Mesodermal cell (in vitro differentiated cells): Measurements from ENCODE around the gene MSI2.

Experiments used
- H3K27ac ChIP-seq: 2 replicates; pipeline ENCODE4 v1.7.0; 2013; ENCODE audit warnings: mild to moderate bottlenecking, low read depth, low read length, moderate library complexity; ENCODE audit not compliant: severe bottlenecking
- H3K36me3 ChIP-seq: 2 replicates; pipeline ENCODE4 v1.7.1; 2013; ENCODE audit warnings: mild to moderate bottlenecking, low read length, moderate library complexity; ENCODE audit not compliant: control insufficient read depth, insufficient read depth
- H3K4me1 ChIP-seq: one replicate; pipeline ENCODE4 v1.7.1; 2013; ENCODE audit warnings: mild to moderate bottlenecking, low read length; ENCODE audit not compliant: insufficient read depth, control insufficient read depth, poor library complexity, severe bottlenecking
- H3K4me3 ChIP-seq: 2 replicates; pipeline ENCODE4 v1.7.0; 2013; ENCODE audit warnings: low read length, control low read depth, mild to moderate bottlenecking; ENCODE audit not compliant: insufficient read depth, poor library complexity, severe bottlenecking; ENCODE audit errors: extremely low read depth
- H3K9me3 ChIP-seq: 2 replicates; pipeline ENCODE4 v1.7.1; 2013; ENCODE audit warnings: mild to moderate bottlenecking, low read length, moderate library complexity; ENCODE audit not compliant: control insufficient read depth
- WGBS, 2 experiments: methylation state at CpG; one replicate each; pipeline ENCODE4 v1.1.5; 2013; ENCODE audit warnings: missing lambda C conversion rate in 2 of 2; ENCODE audit not compliant: insufficient coverage in 2 of 2; 5-methylcytosine and 5-hydroxymethylcytosine counted together

The MSI2 gene

DNA sequence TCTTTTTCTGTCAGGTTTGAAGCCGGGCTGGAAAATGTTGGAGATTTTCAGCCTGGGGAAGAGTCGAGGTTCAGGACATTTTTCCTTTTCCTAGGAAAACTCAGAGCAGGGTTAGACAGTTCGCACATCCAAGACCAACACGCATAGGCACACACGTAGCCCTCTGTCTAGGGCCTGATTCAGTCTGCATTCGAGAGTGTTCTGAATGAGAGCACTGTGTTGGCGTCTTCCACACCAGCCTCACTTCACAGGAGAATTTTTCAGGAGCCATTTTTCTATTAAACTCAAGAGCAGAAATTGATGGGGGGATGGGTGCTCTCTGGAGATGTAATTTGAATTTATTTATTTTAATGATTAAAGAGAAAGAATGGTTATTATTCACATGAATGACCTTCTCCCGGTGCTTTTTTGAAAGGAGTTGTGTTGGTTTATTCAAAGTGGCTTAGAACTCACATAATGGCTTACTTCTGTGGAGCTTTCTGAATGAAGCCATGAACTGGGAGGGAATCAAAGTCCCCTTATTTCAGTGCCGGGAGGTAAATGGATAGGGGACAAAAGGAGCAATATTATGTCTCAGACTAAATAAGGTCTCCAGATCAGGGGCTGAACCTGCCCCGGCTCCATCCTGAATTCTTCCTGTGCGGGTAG is 294.5 kb downstream of the MSI2 start:
- Histone ChIP-seq H3K9me3 (no peaks in the 10 kb centered on the region), H3K27ac (no peak overlapping the region), H3K4me1 (peaks cover 82% of the 10 kb centered on the region), H3K4me3 (no peak overlapping the region), H3K36me3 (peaks cover 8% of the 10 kb centered on the region)
- 80 to 94% methylated on average over 7 to 10 of the region's 11 CpGs for WGBS, 2 experiments

DNA sequence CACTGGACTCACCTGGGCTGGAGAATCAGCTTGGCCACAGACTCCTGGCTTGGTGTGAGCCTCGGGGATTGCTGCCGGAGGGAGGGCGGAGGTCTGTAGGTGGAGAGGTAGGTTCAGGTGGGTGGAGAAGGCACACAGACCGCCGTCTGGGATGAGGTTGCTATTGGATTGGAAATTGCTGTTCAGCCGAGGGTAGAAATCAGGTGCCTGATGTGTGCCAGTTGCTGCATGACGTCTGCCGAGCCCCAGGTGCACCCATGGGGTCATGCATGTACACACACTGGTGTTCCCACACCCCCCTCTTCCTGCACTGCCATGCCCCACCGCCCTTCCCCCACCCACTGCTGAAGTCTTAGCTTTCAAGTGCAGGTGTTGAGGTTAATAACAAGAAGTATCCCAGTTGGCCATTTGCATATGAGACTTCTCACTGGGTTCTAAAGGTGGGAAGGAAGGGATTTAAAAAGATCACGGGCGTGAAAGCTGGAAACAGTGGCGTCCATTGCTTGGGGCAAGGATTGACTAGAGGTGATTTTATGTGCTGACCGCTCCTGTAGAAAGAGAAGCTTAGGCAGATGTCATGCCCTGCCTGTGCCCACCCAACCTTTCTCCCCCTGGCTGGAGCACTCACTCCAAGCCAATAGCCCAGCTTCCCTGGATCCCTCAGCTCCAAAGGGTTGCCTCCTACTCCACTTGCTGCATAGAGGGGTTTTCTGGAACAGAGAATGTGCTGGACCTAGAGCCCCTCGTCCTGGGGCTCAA is 295.2 kb downstream of the MSI2 start:
- peaks cover 5% of the 10 kb centered on the region for H3K36me3 ChIP-seq
- no peaks in the 10 kb centered on the region for H3K9me3 ChIP-seq
- peaks cover 83% of the 10 kb centered on the region for H3K4me1 ChIP-seq
- H3K27ac ChIP-seq, result no peak overlapping the region
- H3K4me3 ChIP-seq, result no peak overlapping the region
- whole genome bisulfite sequencing, 2 experiments, result 88 to 91% methylated on average over 9 to 12 of the region's 14 CpGs

DNA sequence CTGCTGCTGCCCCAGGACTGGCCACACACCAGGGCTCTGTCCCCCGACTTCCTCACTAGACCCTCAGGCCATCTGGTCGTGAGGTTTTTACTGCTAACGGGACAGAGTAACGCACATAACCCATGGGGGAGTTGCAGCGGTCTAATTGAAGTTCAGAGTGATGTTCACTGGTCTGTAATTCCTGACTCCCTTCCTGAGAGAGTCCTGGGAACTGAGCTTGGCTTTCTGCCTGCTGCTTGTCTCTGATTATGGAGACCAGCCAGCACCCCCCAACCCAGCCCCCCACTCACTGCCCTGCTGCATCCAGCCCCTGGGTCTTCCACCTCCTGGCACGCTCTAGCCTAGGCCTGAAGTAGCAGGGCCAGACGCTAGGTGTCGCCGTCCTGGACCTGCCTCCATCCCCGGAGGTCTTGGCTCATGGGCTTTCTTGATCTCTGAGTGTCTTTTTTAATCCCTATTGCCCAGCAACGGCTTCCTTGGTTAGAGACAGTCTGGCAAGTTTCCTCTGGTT is 295.8 kb downstream of the MSI2 start:
- Histone ChIP-seq H3K27ac (no peak overlapping the region), H3K36me3 (peaks cover 9% of the 10 kb centered on the region), H3K4me3 (no peak overlapping the region), H3K9me3 (no peaks in the 10 kb centered on the region), H3K4me1 (peaks cover 81% of the 10 kb centered on the region)
- WGBS, 2 experiments, result 64 to 67% methylated on average over 9 to 10 of the region's 11 CpGs

DNA sequence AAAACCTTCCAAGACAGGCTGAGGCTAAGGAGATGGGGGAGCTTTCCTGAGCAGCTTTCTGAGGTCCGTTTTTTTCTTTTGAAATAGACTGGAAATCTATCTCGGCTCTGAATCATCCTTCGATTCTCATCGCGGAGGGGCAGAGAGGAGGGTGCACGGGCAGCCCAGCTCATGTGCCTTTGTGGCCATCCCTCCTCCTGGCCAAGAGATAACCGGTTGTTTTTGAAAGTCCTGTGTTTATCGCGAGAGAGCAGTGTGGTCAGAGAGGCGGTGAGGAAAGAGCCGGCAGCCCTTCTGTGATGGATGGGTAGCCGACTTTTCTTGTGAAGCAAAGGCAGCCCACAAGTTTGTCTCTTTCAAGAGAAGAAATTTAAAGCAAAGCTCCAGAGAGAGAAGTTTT is 297.2 kb downstream of the MSI2 start:
- Histone ChIP-seq H3K4me3 (no peak overlapping the region), H3K27ac (peak overlapping the region; percentile 92), H3K36me3 (peaks cover 11% of the 10 kb centered on the region), H3K4me1 (peaks cover 84% of the 10 kb centered on the region), H3K9me3 (no peaks in the 10 kb centered on the region)
- WGBS, 2 experiments, result 62 to 70% methylated on average over 12 of the region's 12 CpGs

DNA sequence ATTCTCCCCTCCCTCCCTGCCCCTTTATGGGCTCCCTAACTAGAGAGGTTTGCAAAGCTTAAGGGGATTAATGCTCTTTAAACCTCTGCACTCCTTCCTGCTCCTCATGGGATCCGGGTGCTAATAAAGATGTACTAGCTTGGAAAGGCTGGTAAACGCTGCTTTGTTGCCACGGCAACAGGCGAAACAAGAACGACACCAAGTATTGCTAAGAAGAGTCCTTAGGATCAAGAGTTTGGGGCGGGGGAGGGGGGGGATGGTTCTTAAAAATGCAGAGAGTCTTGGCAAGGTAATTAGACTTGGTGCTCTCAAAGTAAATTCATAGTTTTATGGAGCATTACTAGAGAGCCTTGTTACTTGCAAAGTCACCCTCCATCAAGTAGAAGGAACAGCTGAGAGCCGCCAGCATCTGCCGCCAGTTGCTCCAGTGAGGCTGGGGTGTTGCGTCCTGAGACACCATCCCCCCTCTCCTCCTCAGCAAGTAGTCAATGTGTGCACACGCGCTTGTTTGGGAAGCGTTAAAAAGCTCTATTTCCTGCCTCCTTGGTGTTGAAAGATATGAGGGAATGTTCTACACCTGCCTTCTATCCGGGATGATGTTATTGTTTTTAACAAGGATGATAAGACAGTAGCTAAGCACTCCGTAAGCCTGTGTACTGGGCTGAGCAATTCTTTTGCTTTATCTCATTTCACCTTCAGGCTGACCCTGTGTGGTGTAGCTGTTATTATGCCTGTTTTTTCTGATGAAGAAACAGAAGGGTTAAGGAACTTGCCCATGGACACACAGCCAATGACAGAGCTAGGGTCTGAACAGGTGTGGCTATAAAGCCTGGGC is 297.9 kb downstream of the MSI2 start:
- no peak overlapping the region for H3K4me3 ChIP-seq
- 42 to 51% methylated on average over 7 to 9 of the region's 14 CpGs for WGBS, 2 experiments
- no peaks in the 10 kb centered on the region for H3K9me3 ChIP-seq
- H3K36me3 ChIP-seq, result peaks cover 17% of the 10 kb centered on the region
- H3K27ac ChIP-seq, result peak overlapping the region; percentile 92
- peaks cover 77% of the 10 kb centered on the region for H3K4me1 ChIP-seq

DNA sequence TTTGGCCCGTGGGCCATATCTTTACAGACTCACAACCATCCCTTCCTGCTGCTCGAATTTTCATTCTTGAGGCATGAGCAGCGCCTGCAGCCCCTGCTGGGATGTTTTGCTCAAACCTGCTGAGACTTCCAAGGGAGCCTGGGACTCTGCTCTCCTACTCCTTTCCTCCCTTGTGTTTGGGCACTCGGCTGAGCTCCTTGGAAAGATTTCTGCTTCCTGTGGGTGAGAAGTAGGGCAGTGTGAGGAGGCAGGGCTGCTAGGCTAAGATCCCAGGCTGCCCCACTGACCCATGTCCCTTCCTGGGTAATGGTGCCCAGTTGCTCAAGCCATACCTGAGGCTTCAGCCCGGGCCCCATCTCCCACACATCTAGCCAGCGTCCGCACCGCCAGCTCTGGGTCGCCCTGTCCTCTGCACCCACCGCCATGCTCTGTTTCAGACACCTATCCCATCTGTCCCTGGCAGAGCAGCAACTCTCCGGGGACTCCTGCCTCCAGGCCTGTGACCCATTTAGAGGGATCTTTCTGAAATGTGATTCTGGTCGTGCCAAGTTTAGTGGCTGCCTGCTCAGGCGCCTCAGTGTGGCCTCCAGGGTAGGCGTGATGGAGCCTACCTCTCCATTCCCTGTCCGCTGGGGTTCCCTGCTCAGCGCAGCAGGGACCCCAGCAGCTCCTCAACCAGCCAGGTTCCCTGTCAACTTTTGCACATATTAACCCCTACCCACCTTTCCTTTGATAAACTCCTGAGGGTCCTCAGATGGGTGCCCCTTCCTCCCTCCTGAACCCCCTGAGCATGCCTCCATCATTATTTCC is 298.7 kb downstream of the MSI2 start:
- Histone ChIP-seq H3K9me3 (no peaks in the 10 kb centered on the region), H3K36me3 (peaks cover 25% of the 10 kb centered on the region), H3K27ac (peak overlapping the region; percentile 92), H3K4me1 (peaks cover 69% of the 10 kb centered on the region), H3K4me3 (no peak overlapping the region)
- WGBS, 2 experiments, result 86 to 90% methylated on average over 12 to 15 of the region's 16 CpGs

DNA sequence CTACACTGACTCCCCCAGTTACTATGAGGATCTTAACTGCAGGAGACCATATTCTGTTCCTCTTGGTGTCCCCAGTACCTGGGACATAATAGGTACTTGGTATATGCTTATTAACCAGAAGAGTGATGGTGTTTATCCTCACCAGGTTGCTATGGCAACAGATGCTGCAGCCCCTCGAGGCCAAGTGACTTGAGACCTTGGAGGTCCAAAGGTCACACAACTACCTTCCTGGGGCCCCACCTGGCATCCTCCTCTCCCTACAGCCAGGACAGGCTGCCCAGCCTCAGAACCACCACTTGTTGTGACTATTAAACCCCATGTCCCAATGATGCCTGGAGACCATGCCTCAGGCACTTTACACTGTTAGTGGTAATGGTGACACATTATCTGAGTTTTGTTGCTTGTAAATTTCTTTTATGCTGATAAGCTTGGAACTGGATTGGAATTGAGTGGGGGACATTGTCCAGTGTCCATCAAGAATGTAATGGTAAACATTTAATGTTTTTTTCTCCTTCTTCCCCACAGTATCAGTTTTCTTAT is 299.4 kb downstream of the MSI2 start:
- Histone ChIP-seq H3K4me3 (no peak overlapping the region), H3K36me3 (peaks cover 29% of the 10 kb centered on the region), H3K4me1 (peaks cover 70% of the 10 kb centered on the region), H3K9me3 (no peaks in the 10 kb centered on the region), H3K27ac (no peak overlapping the region)
- no CpG with 5 or more reads among the region's 1 CpG for WGBS, 2 experiments

DNA sequence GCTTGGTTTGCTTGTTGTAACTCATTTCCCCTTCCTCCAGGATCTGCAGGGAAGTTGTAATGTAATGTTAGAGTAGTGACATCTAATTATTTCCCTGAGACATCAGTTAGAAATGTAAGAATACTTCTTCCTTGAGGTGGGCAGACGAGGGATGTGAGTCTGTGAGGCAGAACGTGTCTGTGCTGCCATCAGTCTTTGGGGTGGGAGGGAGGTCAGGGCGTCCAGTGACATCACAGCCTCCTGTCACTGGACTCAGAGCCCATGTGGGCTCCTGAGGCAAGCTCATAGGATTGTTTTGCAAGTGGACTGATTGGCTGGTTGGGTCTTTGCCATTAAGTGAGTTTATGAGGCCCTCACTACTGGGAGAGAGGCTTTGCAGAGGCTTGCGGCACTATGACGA is 300.0 kb downstream of the MSI2 start:
- Histone ChIP-seq H3K27ac (no peak overlapping the region), H3K36me3 (peaks cover 35% of the 10 kb centered on the region), H3K4me1 (peaks cover 69% of the 10 kb centered on the region), H3K4me3 (no peak overlapping the region), H3K9me3 (no peaks in the 10 kb centered on the region)
- WGBS, 2 experiments, result 83 to 90% methylated on average over 2 of the region's 5 CpGs

DNA sequence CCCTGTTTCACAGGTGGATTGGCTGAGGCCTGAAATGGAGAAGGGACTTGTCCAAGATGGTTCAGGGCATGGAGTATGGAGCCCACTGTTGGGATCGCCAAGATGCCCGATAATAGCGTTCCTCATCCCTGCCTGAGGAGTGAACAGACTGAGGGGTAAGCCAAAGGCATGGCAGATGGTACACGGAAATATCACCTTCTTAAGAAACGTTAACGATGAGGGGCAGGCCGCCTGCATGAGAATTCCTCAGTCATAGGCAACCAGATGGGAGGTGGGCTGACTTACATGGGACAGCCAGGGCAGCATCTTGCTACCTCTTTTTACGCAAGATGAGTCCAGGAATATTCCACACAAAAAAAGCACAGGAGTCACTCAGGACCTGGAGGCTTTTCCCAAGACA is 300.7 kb downstream of the MSI2 start:
- H3K36me3 ChIP-seq, result peaks cover 35% of the 10 kb centered on the region
- H3K9me3 ChIP-seq, result no peaks in the 10 kb centered on the region
- no peak overlapping the region for H3K4me3 ChIP-seq
- peaks cover 62% of the 10 kb centered on the region for H3K4me1 ChIP-seq
- H3K27ac ChIP-seq, result peak overlapping the region; percentile 41
- 83 to 86% methylated on average over 5 to 8 of the region's 8 CpGs for WGBS, 2 experiments

DNA sequence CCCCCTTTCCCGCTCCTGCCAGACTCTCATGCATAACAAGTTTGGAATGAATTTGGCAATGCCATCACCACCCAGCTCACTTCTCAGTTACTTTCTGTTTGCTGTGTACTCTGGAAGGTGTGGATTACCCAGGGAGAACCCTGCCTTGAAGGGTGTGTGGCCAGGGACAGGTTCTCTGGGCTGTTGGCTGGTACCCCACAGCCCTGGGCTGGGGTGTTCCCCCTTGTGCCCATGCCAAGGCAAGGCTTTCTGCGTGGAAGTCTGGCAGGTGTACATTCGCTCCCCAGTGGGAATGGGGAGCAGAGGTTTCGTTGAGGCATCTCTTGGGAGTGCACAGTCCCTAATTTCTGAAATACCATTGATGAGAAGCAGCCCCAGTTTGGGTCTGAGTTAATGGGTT is 301.1 kb downstream of the MSI2 start:
- Histone ChIP-seq H3K36me3 (peaks cover 40% of the 10 kb centered on the region), H3K27ac (peak overlapping the region; percentile 41), H3K9me3 (no peaks in the 10 kb centered on the region), H3K4me3 (no peak overlapping the region), H3K4me1 (peaks cover 58% of the 10 kb centered on the region)
- 94 to 97% methylated on average over 4 of the region's 4 CpGs for WGBS, 2 experiments
